Measurements from ENCODE around the gene POP5.

The POP5 gene

GRCh38 chr12:120588948-120589930 lies 8.0 kb upstream of the POP5 start:
- 91 to 94% methylated on average over 17 of the region's 17 CpGs for WGBS, 2 experiments
- Histone ChIP-seq H3K36me3 (ENCODE audit: control insufficient read depth, insufficient read depth, low read length) (no peaks in the 10 kb centered on the region), H3K27ac (ENCODE audit: insufficient read depth, low read depth, low read length, poor library complexity, severe bottlenecking) (no peak overlapping the region), H3K27me3 (ENCODE audit: control insufficient read depth, insufficient read depth, low read length, poor library complexity, severe bottlenecking) (peaks cover 13% of the 10 kb centered on the region), H3K9me3 (ENCODE audit: control insufficient read depth, low read length) (no peaks in the 10 kb centered on the region), H3K4me3 (ENCODE audit: insufficient read depth, low read depth, low read length) (no peak overlapping the region), H3K4me1 (ENCODE audit: control insufficient read depth, insufficient read depth, low read length) (no peaks in the 10 kb centered on the region)

DNA sequence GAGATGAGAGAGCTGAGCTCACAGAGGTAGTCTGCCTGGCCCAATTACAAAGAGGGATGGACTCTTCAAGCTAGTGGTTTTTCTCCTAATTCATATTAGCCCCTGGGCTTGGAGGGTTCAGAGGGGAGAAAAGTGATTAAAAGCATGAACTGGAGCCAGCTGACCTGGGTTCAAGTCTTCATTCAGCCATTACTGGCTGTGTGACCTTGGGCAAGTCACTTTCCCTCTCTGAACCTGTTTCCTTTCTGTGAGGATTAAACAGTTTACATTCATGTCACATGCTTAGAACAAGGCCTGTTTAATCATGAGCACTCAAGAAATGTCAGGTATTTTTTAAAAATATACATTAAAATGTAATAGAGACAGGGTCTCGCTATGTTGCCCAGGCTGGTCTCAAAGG lies 7.2 kb upstream of the POP5 start:
- 81 to 100% methylated on average over 1 of the region's 1 CpG for WGBS, 2 experiments
- Histone ChIP-seq H3K27me3 (ENCODE audit: control insufficient read depth, insufficient read depth, low read length, poor library complexity, severe bottlenecking) (peaks cover 22% of the 10 kb centered on the region), H3K4me1 (ENCODE audit: control insufficient read depth, insufficient read depth, low read length) (no peaks in the 10 kb centered on the region), H3K36me3 (ENCODE audit: control insufficient read depth, insufficient read depth, low read length) (no peaks in the 10 kb centered on the region), H3K9me3 (ENCODE audit: control insufficient read depth, low read length) (no peaks in the 10 kb centered on the region), H3K4me3 (ENCODE audit: insufficient read depth, low read depth, low read length) (no peak overlapping the region), H3K27ac (ENCODE audit: insufficient read depth, low read depth, low read length, poor library complexity, severe bottlenecking) (no peak overlapping the region)

DNA sequence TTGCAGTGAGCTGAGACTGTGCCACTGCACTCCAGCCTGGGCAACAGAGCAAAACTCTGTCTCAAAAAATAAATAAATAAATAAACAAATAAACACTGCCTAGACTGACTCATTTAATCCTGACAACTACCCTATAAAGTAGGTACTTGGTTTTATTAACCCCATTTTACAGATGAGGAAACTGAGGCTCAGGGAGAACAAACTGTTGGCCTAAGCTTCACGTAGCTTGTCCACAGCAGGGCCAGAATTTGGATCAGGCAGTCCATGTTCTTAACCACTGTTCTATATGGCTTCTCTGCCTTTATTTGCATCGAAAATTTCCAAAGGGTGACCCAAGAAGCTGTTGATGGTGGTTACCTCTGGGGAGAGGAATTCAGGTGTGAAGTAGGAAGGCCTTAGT lies 5.7 kb upstream of the POP5 start:
- 94 to 97% methylated on average over 2 of the region's 2 CpGs for WGBS, 2 experiments
- Histone ChIP-seq H3K4me3 (ENCODE audit: insufficient read depth, low read depth, low read length) (no peak overlapping the region), H3K4me1 (ENCODE audit: control insufficient read depth, insufficient read depth, low read length) (no peaks in the 10 kb centered on the region), H3K27ac (ENCODE audit: insufficient read depth, low read depth, low read length, poor library complexity, severe bottlenecking) (no peak overlapping the region), H3K27me3 (ENCODE audit: control insufficient read depth, insufficient read depth, low read length, poor library complexity, severe bottlenecking) (peaks cover 22% of the 10 kb centered on the region), H3K36me3 (ENCODE audit: control insufficient read depth, insufficient read depth, low read length) (no peaks in the 10 kb centered on the region), H3K9me3 (ENCODE audit: control insufficient read depth, low read length) (no peaks in the 10 kb centered on the region)

DNA sequence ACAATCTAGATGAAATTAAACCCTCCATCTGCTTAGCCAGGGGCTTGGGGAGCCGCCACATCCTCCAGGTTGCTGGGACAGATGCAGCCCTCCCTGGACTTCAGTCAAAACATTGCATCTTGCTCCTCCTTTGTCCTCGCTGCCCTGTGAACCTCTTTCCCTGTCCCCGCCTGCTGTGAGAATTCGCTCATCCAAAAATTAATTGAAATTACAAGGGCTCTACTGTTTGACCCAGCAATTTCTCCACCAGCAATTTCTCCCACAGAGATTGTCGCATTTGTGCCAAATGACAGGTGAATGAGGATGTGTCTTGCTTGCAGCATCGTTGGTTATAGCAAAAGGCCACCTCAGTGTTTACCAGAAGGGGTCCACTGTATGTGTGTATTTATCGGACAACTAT lies 5.0 kb upstream of the POP5 start:
- no peak overlapping the region for H3K4me3 ChIP-seq (ENCODE audit: insufficient read depth, low read depth, low read length)
- H3K36me3 ChIP-seq (ENCODE audit: control insufficient read depth, insufficient read depth, low read length): no peaks in the 10 kb centered on the region
- WGBS, 2 experiments: 75 to 78% methylated on average over 7 of the region's 7 CpGs
- H3K27ac ChIP-seq (ENCODE audit: insufficient read depth, low read depth, low read length, poor library complexity, severe bottlenecking): no peak overlapping the region
- H3K4me1 ChIP-seq (ENCODE audit: control insufficient read depth, insufficient read depth, low read length): no peaks in the 10 kb centered on the region
- H3K9me3 ChIP-seq (ENCODE audit: control insufficient read depth, low read length): no peaks in the 10 kb centered on the region
- peaks cover 22% of the 10 kb centered on the region for H3K27me3 ChIP-seq (ENCODE audit: control insufficient read depth, insufficient read depth, low read length, poor library complexity, severe bottlenecking)

DNA sequence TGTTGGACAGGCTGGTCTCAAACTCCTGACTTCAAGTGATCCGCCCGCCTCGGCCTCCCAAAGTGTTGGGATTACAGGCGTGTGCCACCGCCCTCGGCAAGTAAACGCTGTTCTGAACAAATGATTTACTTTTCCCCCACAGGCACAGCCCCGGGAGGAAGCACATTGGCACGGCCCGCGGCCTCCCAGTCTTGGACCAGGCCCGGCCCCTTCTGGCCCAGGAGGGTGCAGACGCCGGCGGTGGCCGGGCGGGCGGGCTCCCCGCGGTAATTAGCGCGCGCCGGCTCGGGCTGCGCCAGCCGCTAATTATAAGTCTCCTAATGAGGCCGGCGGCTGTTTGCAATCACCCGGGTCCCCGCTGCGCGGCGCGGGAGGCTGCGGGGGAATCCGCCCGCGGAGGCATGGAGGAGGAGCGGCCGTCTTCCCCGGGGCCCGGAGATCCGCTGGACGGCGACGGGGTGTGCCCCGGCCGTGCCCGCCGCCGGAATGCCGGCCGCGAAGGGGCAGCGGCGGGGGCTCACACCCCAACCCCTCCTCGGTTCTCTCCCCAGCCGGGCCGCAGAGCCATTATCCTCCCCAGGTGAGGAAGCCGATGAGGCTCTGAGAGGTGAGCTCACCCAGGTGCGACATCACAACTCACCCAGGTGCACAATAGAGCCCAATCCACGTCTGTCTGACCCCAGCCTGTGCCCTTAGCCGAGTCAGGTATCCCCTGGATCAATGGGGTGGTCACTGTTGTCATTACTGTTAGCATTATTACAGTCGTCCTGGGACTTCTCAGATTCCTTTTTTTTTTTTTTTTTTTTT lies 3.3 kb upstream of the POP5 start:
- 4 to 5% methylated on average over 65 of the region's 65 CpGs for WGBS, 2 experiments
- Histone ChIP-seq H3K27ac (ENCODE audit: insufficient read depth, low read depth, low read length, poor library complexity, severe bottlenecking) (no peak overlapping the region), H3K27me3 (ENCODE audit: control insufficient read depth, insufficient read depth, low read length, poor library complexity, severe bottlenecking) (peaks cover 22% of the 10 kb centered on the region), H3K4me1 (ENCODE audit: control insufficient read depth, insufficient read depth, low read length) (peaks cover 4% of the 10 kb centered on the region), H3K4me3 (ENCODE audit: insufficient read depth, low read depth, low read length) (peak overlapping the region; percentile 29), H3K36me3 (ENCODE audit: control insufficient read depth, insufficient read depth, low read length) (peaks cover 2% of the 10 kb centered on the region), H3K9me3 (ENCODE audit: control insufficient read depth, low read length) (no peaks in the 10 kb centered on the region)

DNA sequence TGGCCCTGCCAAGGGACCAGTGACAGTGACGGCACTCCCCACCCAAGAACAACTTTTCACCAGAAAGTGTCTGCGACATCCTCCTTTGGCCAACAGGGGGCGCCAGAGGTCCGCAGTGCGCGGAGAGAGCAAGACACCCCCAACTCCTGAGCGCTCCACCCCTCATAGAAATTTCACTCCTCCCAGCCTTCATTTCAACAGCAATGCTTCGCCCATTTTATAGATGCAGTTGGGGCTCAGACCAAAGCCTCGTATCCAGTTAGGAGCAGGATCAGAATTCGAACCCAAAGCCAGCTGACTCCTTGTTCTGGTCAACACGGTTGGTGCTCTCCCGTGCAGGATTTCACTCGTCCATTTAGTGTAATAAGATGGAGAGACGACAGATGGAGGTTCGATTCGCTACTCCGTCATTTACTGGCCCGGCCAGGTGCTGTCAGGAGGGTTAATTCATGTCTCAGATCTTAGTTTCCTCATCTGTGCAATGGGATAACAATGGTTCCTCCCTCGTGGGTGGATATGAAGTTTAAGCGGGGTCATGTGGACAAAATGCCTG lies 2.4 kb upstream of the POP5 start:
- no peaks in the 10 kb centered on the region for H3K9me3 ChIP-seq (ENCODE audit: control insufficient read depth, low read length)
- no peak overlapping the region for H3K4me3 ChIP-seq (ENCODE audit: insufficient read depth, low read depth, low read length)
- H3K27me3 ChIP-seq (ENCODE audit: control insufficient read depth, insufficient read depth, low read length, poor library complexity, severe bottlenecking): peaks cover 22% of the 10 kb centered on the region
- WGBS, 2 experiments: 36 to 38% methylated on average over 20 of the region's 20 CpGs
- peaks cover 11% of the 10 kb centered on the region for H3K36me3 ChIP-seq (ENCODE audit: control insufficient read depth, insufficient read depth, low read length)
- H3K4me1 ChIP-seq (ENCODE audit: control insufficient read depth, insufficient read depth, low read length): peaks cover 4% of the 10 kb centered on the region
- H3K27ac ChIP-seq (ENCODE audit: insufficient read depth, low read depth, low read length, poor library complexity, severe bottlenecking): no peak overlapping the region

- no peaks in the 10 kb centered on the region for H3K9me3 ChIP-seq (ENCODE audit: control insufficient read depth, low read length)
- H3K27me3 ChIP-seq (ENCODE audit: control insufficient read depth, insufficient read depth, low read length, poor library complexity, severe bottlenecking): peaks cover 22% of the 10 kb centered on the region
- H3K27ac ChIP-seq (ENCODE audit: insufficient read depth, low read depth, low read length, poor library complexity, severe bottlenecking): no peak overlapping the region
- H3K4me3 ChIP-seq (ENCODE audit: insufficient read depth, low read depth, low read length): peak overlapping the region; percentile 100
- WGBS, 2 experiments: 76% methylated on average over 5 to 9 of the region's 9 CpGs
- peaks cover 22% of the 10 kb centered on the region for H3K36me3 ChIP-seq (ENCODE audit: control insufficient read depth, insufficient read depth, low read length)
- peaks cover 4% of the 10 kb centered on the region for H3K4me1 ChIP-seq (ENCODE audit: control insufficient read depth, insufficient read depth, low read length)
These were observed 796 bp upstream of the POP5 start for GRCh38 chr12:120581998-120582397.

DNA sequence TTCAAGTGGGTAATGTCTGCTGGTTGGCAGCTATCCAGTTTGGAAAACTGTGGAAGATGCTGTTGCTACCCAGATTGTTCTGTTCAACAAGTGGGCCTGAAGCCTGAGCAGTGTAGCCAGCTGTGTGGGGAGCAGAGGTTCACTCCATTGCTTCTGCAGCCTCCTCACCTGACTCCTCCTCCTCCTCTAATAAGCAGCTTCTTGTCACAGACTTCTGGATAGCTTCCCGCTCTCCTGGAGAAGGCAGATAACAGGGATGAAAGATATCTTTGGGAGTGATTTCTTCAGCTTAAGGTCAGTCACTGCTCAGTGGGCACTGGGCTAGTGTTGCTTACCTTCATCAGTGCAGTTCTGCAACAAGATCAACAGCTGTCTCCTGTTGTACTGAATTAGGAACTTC lies 2.0 kb downstream of the POP5 start:
- whole genome bisulfite sequencing, 2 experiments: 95 to 100% methylated on average over 1 of the region's 1 CpG
- Histone ChIP-seq H3K27me3 (ENCODE audit: control insufficient read depth, insufficient read depth, low read length, poor library complexity, severe bottlenecking) (peaks cover 8% of the 10 kb centered on the region), H3K27ac (ENCODE audit: insufficient read depth, low read depth, low read length, poor library complexity, severe bottlenecking) (no peak overlapping the region), H3K4me3 (ENCODE audit: insufficient read depth, low read depth, low read length) (no peak overlapping the region), H3K36me3 (ENCODE audit: control insufficient read depth, insufficient read depth, low read length) (peaks cover 41% of the 10 kb centered on the region), H3K4me1 (ENCODE audit: control insufficient read depth, insufficient read depth, low read length) (peaks cover 4% of the 10 kb centered on the region), H3K9me3 (ENCODE audit: control insufficient read depth, low read length) (no peaks in the 10 kb centered on the region)

DNA sequence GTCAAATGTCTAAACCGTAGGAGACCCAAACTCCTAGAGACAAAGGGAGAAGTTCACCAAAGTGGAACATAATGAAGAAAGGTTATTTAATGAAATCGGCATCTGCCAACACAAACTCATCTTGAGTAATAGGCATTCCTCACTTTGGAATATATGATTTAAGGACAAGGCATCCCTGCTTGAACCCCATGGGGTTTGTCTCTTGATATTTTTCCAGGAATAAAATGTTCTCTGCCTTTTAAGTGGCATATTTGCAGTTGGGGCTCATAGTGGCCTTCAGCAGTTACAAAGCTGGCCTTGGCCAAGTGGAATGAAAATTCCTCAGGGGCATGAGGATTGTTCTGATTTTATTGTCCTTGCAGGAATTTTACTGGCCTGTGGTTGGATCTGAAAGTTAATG lies 7.1 kb downstream of the POP5 start:
- H3K4me3 ChIP-seq (ENCODE audit: insufficient read depth, low read depth, low read length): no peak overlapping the region
- 95% methylated on average over 2 of the region's 2 CpGs for WGBS, 2 experiments
- H3K4me1 ChIP-seq (ENCODE audit: control insufficient read depth, insufficient read depth, low read length): no peaks in the 10 kb centered on the region
- no peak overlapping the region for H3K27ac ChIP-seq (ENCODE audit: insufficient read depth, low read depth, low read length, poor library complexity, severe bottlenecking)
- H3K9me3 ChIP-seq (ENCODE audit: control insufficient read depth, low read length): no peaks in the 10 kb centered on the region
- no peaks in the 10 kb centered on the region for H3K27me3 ChIP-seq (ENCODE audit: control insufficient read depth, insufficient read depth, low read length, poor library complexity, severe bottlenecking)
- H3K36me3 ChIP-seq (ENCODE audit: control insufficient read depth, insufficient read depth, low read length): peaks cover 62% of the 10 kb centered on the region

GRCh38 chr12:120573560-120573959 lies 7.6 kb downstream of the POP5 start:
- peaks cover 61% of the 10 kb centered on the region for H3K36me3 ChIP-seq (ENCODE audit: control insufficient read depth, insufficient read depth, low read length)
- H3K4me3 ChIP-seq (ENCODE audit: insufficient read depth, low read depth, low read length): no peak overlapping the region
- no peaks in the 10 kb centered on the region for H3K9me3 ChIP-seq (ENCODE audit: control insufficient read depth, low read length)
- H3K4me1 ChIP-seq (ENCODE audit: control insufficient read depth, insufficient read depth, low read length): no peaks in the 10 kb centered on the region
- no peak overlapping the region for H3K27ac ChIP-seq (ENCODE audit: insufficient read depth, low read depth, low read length, poor library complexity, severe bottlenecking)
- 95 to 96% methylated on average over 6 of the region's 6 CpGs for WGBS, 2 experiments
- no peaks in the 10 kb centered on the region for H3K27me3 ChIP-seq (ENCODE audit: control insufficient read depth, insufficient read depth, low read length, poor library complexity, severe bottlenecking)

Measured in ectodermal cell (in vitro differentiated cells).